HepG2 (cell line): ENCODE data around the gene BTD.

Experiments used
- CEBPZ ChIP-seq: IDR thresholded peaks from 2 replicates; pipeline ENCODE4 v1.6.1; 2012; ENCODE audit warnings: low read length, improper control_type of control experiment
- EP300 ChIP-seq, 3 experiments: sonication (generic) in 1 of 3; formaldehyde crosslinking in 1 of 3; IDR thresholded peaks; 2 replicates each; pipeline versions ENCODE4 v1.5.1 to v1.6.1; 2011 to 2020; ENCODE audit warnings: low read depth in 2 of 3, low read length in 2 of 3, borderline replicate concordance in 1 of 3, improper control_type of control experiment in 1 of 3, mild to moderate bottlenecking in 1 of 3, missing genetic modification reagents in 1 of 3, moderate library complexity in 1 of 3
- HDAC6 ChIP-seq: fragments of 200-600 bp; sonication (generic); IDR thresholded peaks from 2 replicates; pipeline ENCODE4 v1.7.0; 2017; ENCODE audit warnings: mild to moderate bottlenecking, antibody characterized with exemption, low read length, low read depth
- JARID2 ChIP-seq: sonication (generic); formaldehyde crosslinking; IDR thresholded peaks from 2 replicates; pipeline ENCODE4 v1.8.1; 2023; ENCODE audit warnings: missing genetic modification reagents, inconsistent platforms; ENCODE audit not compliant: insufficient replicate concordance
- KLF9 ChIP-seq: IDR thresholded peaks from 2 replicates; pipeline ENCODE4 v1.6.1; 2016; ENCODE audit warnings: low read depth
- POLR2A ChIP-seq, 2 experiments: IDR thresholded peaks; 2 replicates each; pipeline ENCODE4 v1.6.1; 2011; ENCODE audit warnings: low read depth in 2 of 2, low read length in 2 of 2, mild to moderate bottlenecking in 1 of 2, moderate library complexity in 1 of 2; ENCODE audit not compliant: insufficient read depth in 1 of 2
- POLR2AphosphoS2 ChIP-seq: IDR thresholded peaks from 2 replicates; pipeline ENCODE4 v1.6.1; 2011; ENCODE audit warnings: low read depth, low read length, improper control_type of control experiment
- SIX4 ChIP-seq: sonication (generic); formaldehyde crosslinking; IDR thresholded peaks from 2 replicates; pipeline ENCODE4 v1.4.0; 2020; ENCODE audit warnings: missing genetic modification reagents
- STAG1 ChIP-seq: sonication (generic); formaldehyde crosslinking; IDR thresholded peaks from 2 replicates; pipeline ENCODE4 v1.4.0; 2020; ENCODE audit warnings: missing genetic modification reagents
- TGIF2 ChIP-seq: IDR thresholded peaks from 2 replicates; pipeline ENCODE4 v1.6.1; 2016; ENCODE audit warnings: control low read depth, missing compliant biosample characterization
- THAP9 ChIP-seq: sonication (generic); formaldehyde crosslinking; IDR thresholded peaks from 2 replicates; pipeline ENCODE4; 2020; ENCODE audit warnings: missing genetic modification reagents, mild to moderate bottlenecking, borderline replicate concordance
- TMF1 ChIP-seq: sonication (generic); formaldehyde crosslinking; IDR thresholded peaks from 2 replicates; pipeline ENCODE4 v1.8.1; 2022; ENCODE audit warnings: low read depth, missing genetic modification reagents
- ZC3H13 ChIP-seq: sonication (generic); formaldehyde crosslinking; IDR thresholded peaks from 2 replicates; pipeline ENCODE4 v1.8.1; 2023; ENCODE audit warnings: mild to moderate bottlenecking, missing genetic modification reagents, moderate library complexity
- ZNF10 ChIP-seq: sonication (generic); formaldehyde crosslinking; IDR thresholded peaks from 2 replicates; pipeline ENCODE4 v1.4.0; 2020; ENCODE audit warnings: mild to moderate bottlenecking, low read depth, missing genetic modification reagents, borderline replicate concordance

GRCh38 chr3:15638193-15638890 is 36.8 kb downstream of the BTD start:
- no peak for TF ChIP-seq POLR2A (IDR thresholded peaks at IDR 0.05; ENCODE audit: insufficient read depth in 1 of 2, low read depth in 2 of 2, low read length in 2 of 2)
- no peak for TF ChIP-seq JARID2 (CRISPR knock-in tag)
- no peak for TF ChIP-seq STAG1 (CRISPR knock-in tag)
- TF ChIP-seq SIX4: no peak
- no peak for TF ChIP-seq EP300 (IDR thresholded peaks at IDR 0.05; ENCODE audit: low read depth in 2 of 2, low read length in 2 of 2)
- no peak for TF ChIP-seq EP300 (CRISPR knock-in tag; IDR thresholded peaks at IDR 0.05; ENCODE audit: borderline replicate concordance)
- TF ChIP-seq ZNF10 (CRISPR knock-in tag): no peak
- no peak for TF ChIP-seq TMF1 (CRISPR knock-in tag)
- TF ChIP-seq KLF9 (CRISPR knock-in tag): no peak
- no peak for TF ChIP-seq HDAC6
- TF ChIP-seq THAP9 (CRISPR knock-in tag): no peak
- TF ChIP-seq ZC3H13 (CRISPR knock-in tag): no peak
- TF ChIP-seq TGIF2 (CRISPR knock-in tag): no peak
- no peak for TF ChIP-seq POLR2AphosphoS2
- no peak for TF ChIP-seq CEBPZ
